Pancreas (tissue), 10 donors: ENCODE measurements around the gene RASL12. TPM values are rescaled to one million over a fixed set of nuclear protein-coding genes. Genes with fewer than 3 reads are reported as not detected.

Source experiments
- ATAC-seq, 4 donors: fragments of 200-7000 bp; cut with Tn5 transposase; one replicate each; pipeline versions ENCODE4 v1.8.0 to v1.9.1; 2020; ENCODE audit warnings: mild to moderate bottlenecking in 4 of 4, moderate library complexity in 4 of 4
- DNase-seq, 6 donors: peaks; one replicate each; pipeline ENCODE4 v3.0.0-alpha.2; 2020
- FAIRE-seq: peaks from 2 replicates; lab custom pipeline; 2012; peaks lifted over from hg19 to GRCh38; lab: Jason Lieb, UNC
- H3K27ac ChIP-seq, 4 donors: fragments of 200-600 bp; sonication (generic); 1 replicate in 3 of 4; 2 replicates in 1 of 4; pipeline versions ENCODE4 v1.5.0 to v1.8.0; 2020
- H3K27me3 ChIP-seq, 4 donors: fragments of 200-600 bp; one replicate each; pipeline ENCODE4 v1.8.0; 2021
- H3K36me3 ChIP-seq, 3 donors: fragments of 200-600 bp; sonication (generic) in 1 of 3; one replicate each; pipeline versions ENCODE4 v1.5.0 to v1.8.0; 2020 to 2021
- H3K4me1 ChIP-seq, 3 donors: fragments of 200-600 bp; one replicate each; pipeline ENCODE4 v1.8.0; 2021
- H3K4me3 ChIP-seq, 4 donors: fragments of 200-600 bp; sonication (generic) in 2 of 4; one replicate each; pipeline versions ENCODE4 v1.5.0 to v1.8.0; 2020 to 2021
- H3K9me3 ChIP-seq, 4 donors: fragments of 200-600 bp; one replicate each; pipeline ENCODE4 v1.8.0; 2021
- CTCF ChIP-seq, 4 donors: fragments of 200-600 bp; sonication (generic) in 3 of 4; IDR thresholded peaks; one replicate each; pipeline versions ENCODE4 v1.5.0 to v1.8.0; 2021; ENCODE audit warnings: antibody characterized with exemption in 4 of 4
- WGBS, 2 donors: extraction: QIAGEN DNeasy Blood & Tissue Kit; methylation state at CpG; one replicate each; pipeline ENCODE4 v1.1.7; 2013; 5-methylcytosine and 5-hydroxymethylcytosine counted together
- intact Hi-C, 3 donors: fragments of 100-400 bp; cut with DNase I; formaldehyde crosslinking; loops; one replicate each; pipeline versions ENCODE4 v1.11.1 to v1.14.2; 2022
- polyA plus RNA-seq, 2 donors: library from polyadenylated mRNA; stranded (reverse); fragments of 200-250 nt; gene quantifications; one replicate each; pipeline ENCODE4 v1.2.3, GENCODE V29; 2013
- total RNA-seq, 6 donors: library from RNA; stranded (reverse); fragmentation: NEBNext Ultra II Directional in 4 of 6; extraction: Animal tissue kit (Norgen Biotek cat#: 25700) in 4 of 6; gene quantifications; one replicate each; pipeline versions ENCODE4 v1.2.1 to v1.2.4, GENCODE V29; 2021 to 2023
- donor health status: healthy with polysubstance abuse.
- donor health status: DM: no; HTN: no; CAD: no; lungs with moderate emphysema.
- donor health status: DM: no; HTN: no; CAD: no.
- donor health status: control.
- donor health status: control.
- donor health status: Bipolar disorder and iron deficiency.
- donor health status: DM: yes; HTN: yes; CAD: no.
- donor health status: DM: no; HTN: no; CAD: no.
- donor health status: DM: no; HTN: no; CAD: no.
- donor health status: DM: yes; HTN: yes; CAD: no.

Gene RASL12
- total and polyA plus RNA-seq, 8 donors = 0.28 to 4.2 (median 1.7) TPM

GRCh38 chr15:65085207-65085753 is 17.5 kb upstream of the RASL12 start:
- intact Hi-C loops = no loop called here
- 53 to 60% methylated on average over 8 of the region's 8 CpGs for WGBS, 2 donors
- FAIRE-seq = no peak

GRCh38 chr15:65084500-65085206 is 16.9 kb upstream of the RASL12 start:
- intact Hi-C loops = no loop called here
- no peak for DNase-seq
- H3K4me3 ChIP-seq = no peak overlapping the region
- no peaks in the 10 kb centered on the region for H3K36me3 ChIP-seq
- TF ChIP-seq CTCF (IDR thresholded peaks at IDR 0.05) = no peak
- ATAC-seq = no peak
- H3K4me1 ChIP-seq = no peaks in the 10 kb centered on the region
- 59 to 75% methylated on average over 7 of the region's 7 CpGs for WGBS, 2 donors
- no peaks in the 10 kb centered on the region for H3K9me3 ChIP-seq
- H3K27ac ChIP-seq = no peak overlapping the region
- FAIRE-seq = no peak
- H3K27me3 ChIP-seq = no peaks in the 10 kb centered on the region

More at GRCh38 chr15:65085207-65085753, 17.5 kb upstream of the RASL12 start:
- Histone ChIP-seq H3K9me3 (no peaks in the 10 kb centered on the region), H3K27me3 (no peaks in the 10 kb centered on the region), H3K27ac (no peak overlapping the region), H3K36me3 (no peaks in the 10 kb centered on the region), H3K4me3 (no peak overlapping the region), H3K4me1 (no peaks in the 10 kb centered on the region)
- DNase-seq (no peak), ATAC-seq (no peak)
- TF ChIP-seq CTCF (IDR thresholded peaks at IDR 0.05) = no peak

- intact Hi-C loops = no loop called here
- no peaks in the 10 kb centered on the region for H3K27me3 ChIP-seq
- H3K36me3 ChIP-seq = no peaks in the 10 kb centered on the region
- H3K27ac ChIP-seq = no peak overlapping the region
- no peak overlapping the region for H3K4me3 ChIP-seq
- no peak for DNase-seq
- TF ChIP-seq CTCF (IDR thresholded peaks at IDR 0.05) = no peak
- no peaks in the 10 kb centered on the region for H3K9me3 ChIP-seq
- ATAC-seq = no peak
- H3K4me1 ChIP-seq = no peaks in the 10 kb centered on the region
- WGBS, 2 donors = 28% methylated on average over 7 of the region's 7 CpGs
- no peak for FAIRE-seq
These were observed 15.5 kb upstream of the RASL12 start for GRCh38 chr15:65083262-65083701.

GRCh38 chr15:65082303-65082953 is 14.6 kb upstream of the RASL12 start:
- Histone ChIP-seq H3K9me3 (no peaks in the 10 kb centered on the region), H3K36me3 (no peaks in the 10 kb centered on the region), H3K27me3 (no peaks in the 10 kb centered on the region), H3K27ac (no peak overlapping the region), H3K4me1 (no peaks in the 10 kb centered on the region), H3K4me3 (no peak overlapping the region)
- DNase-seq (no peak), ATAC-seq (peak in 1 of 4 donors; percentile 39), FAIRE-seq (no peak)
- intact Hi-C loops = no loop called here
- WGBS, 2 donors = 20 to 22% methylated on average over 7 of the region's 7 CpGs
- no peak for TF ChIP-seq CTCF (IDR thresholded peaks at IDR 0.05)
